ENCODE measurements around the gene KLHL41. TPM values are rescaled to one million over a fixed set of nuclear protein-coding genes. Genes with fewer than 3 reads are reported as not detected.
"Not testable (repeated sequence)": the region's sequence is repeated elsewhere in the genome, so short reads cannot be mapped to it uniquely, and the experiment has no call there.

The KLHL41 gene
- total RNA-seq, 1 donor from 2014 or later: 0.13 TPM

DNA sequence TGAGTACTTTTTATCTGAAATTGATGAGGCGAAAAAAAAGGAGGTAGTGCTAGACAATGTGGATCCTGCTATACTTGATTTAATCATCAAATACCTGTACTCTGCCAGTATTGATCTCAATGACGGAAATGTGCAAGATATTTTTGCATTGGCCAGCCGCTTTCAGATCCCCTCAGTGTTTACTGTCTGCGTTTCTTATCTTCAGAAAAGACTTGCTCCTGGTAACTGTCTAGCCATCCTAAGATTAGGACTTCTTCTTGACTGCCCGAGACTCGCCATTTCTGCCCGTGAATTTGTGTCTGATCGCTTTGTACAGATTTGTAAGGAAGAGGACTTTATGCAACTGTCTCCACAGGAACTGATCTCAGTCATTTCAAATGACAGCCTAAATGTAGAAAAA is 453 bp downstream of the KLHL41 start:
- no peak for DNase-seq (ENCODE audit: low read depth, low spot score)

GRCh38 chr2:169510496-169510895 is 994 bp downstream of the KLHL41 start:
- no peak for DNase-seq (ENCODE audit: low read depth, low spot score)

GRCh38 chr2:169511818-169512217 is 2.3 kb downstream of the KLHL41 start:
- DNase-seq (ENCODE audit: low read depth, low spot score): no peak

DNA sequence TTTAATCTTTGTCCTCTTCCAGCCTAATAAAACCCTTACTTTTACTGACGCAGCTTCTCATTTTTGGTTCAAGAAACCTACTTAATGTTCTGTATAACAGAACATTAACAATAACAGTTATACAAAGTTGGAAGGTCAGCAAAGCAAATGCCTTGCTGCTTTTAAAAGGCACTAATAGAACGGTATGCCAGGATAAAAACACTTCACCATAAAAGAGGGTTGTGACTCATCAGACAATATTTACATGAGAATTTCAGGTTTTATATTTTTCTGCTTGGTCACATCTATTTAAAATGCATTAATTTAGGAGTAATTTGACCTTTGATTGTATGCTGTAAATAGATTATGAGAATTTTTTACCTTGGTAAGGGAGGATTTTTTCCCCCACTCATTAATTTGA is 3.0 kb downstream of the KLHL41 start:
- DNase-seq (ENCODE audit: low read depth, low spot score): no peak

- no peak for DNase-seq (ENCODE audit: low read depth, low spot score)
These were observed 3.6 kb downstream of the KLHL41 start for GRCh38 chr2:169513094-169513493.

GRCh38 chr2:169513926-169514325 is 4.4 kb downstream of the KLHL41 start:
- DNase-seq (ENCODE audit: low read depth, low spot score): no peak

- not testable (repeated sequence) for DNase-seq (ENCODE audit: low read depth, low spot score)
These were observed 5.3 kb downstream of the KLHL41 start for GRCh38 chr2:169514758-169515157.

DNA sequence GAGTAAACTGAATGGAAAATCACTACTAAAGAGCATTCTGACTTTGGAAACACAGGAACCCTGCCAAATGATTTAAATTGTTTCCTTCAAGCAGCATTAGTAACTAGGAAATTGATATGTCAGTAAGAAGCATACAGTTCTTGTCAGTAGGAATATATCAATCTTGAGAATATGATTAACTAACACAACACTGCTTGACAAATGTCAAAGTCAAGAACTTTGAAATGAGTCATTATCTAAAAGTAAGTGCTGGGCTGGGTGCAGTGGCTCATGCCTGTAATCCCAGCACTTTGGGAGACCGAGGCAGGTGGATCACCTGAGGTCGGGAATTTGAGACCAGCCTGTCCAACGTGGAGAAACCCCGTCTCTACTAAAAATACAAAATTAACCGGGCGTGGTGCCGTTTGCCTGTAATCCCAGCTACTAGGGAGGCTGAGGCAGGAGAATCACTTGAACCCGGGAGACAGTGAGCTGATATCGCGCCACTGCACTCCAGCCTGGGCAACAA is 7.0 kb downstream of the KLHL41 start:
- DNase-seq (ENCODE audit: low read depth, low spot score): not testable (repeated sequence)

DNA sequence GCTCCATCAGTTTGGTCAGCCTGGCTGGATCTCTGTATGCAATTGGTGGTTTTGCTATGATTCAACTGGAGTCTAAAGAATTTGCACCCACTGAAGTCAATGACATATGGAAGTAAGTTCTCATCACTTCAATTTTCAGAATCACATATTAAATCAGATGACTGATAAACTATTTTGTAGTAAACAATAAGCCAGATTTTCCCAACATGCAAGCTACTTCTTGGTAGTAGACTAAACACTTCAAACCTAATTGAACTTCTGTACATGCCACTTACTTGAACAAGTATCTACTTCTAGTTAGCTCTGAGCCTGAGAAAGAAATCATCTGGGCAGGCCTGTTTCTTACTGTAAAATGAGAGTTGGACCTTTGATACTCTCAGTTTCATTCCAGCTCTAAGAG is 11.4 kb downstream of the KLHL41 start:
- DNase-seq (ENCODE audit: low read depth, low spot score): no peak

DNA sequence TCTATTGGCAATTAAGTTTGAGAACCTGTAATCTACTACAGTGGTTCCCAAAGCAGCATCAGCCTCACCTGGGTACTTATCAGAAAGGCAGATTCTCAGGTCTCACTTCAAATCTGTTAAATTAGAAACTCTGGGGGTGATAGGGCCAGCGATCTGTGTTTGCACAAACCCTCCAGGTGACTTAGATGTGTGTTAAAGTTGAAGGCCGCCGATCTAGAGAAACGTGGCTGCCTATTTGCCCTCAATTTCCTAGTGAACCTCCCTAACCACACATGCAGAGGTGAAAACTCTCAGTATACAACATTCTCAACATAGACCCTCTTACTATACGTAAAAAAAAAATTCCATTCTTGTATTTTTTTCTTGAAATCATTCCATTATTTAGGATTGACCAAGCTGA is 14.2 kb downstream of the KLHL41 start:
- no peak for DNase-seq (ENCODE audit: low read depth, low spot score)

DNA sequence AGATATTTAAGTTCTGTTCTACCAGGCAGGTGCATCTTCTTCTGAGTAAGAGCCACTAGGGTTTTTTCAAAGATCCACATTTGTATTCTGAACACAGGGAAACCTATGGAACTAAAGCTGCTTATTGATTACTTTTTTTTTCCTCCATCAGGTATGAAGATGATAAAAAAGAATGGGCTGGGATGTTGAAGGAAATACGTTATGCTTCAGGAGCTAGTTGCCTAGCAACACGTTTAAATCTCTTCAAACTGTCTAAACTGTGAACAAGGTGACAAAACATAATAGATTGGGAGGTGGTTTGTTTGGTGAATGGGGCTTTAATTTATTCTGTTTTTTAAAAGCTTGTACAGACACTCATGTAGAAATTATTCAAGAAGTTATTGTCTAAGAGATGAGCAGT is 15.9 kb downstream of the KLHL41 start:
- DNase-seq (ENCODE audit: low read depth, low spot score): no peak

DNA sequence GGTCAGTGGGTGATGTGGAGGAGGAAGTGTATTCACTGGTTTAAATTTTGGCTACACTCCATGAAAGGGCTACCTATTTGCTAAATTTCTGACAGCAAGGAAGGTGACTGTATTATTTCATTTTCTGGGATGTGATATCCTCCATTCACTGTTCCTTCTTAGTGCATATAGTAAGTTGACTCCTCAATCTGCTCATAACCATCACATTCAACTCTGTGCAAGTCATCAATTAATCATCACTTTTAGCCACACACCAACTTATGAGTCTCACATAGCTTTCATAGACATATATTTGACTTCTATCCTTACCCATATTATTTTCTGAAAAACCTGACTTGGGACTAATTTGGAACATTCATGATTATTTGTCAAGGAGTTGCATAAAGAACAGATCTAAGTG is 16.9 kb downstream of the KLHL41 start:
- DNase-seq (ENCODE audit: low read depth, low spot score): no peak

- peak; percentile 8 for DNase-seq (ENCODE audit: low read depth, low spot score)
These were observed 18.8 kb downstream of the KLHL41 start for GRCh38 chr2:169528271-169528701.

GRCh38 chr2:169539460-169539859 is 30.0 kb downstream of the KLHL41 start:
- DNase-seq (ENCODE audit: low read depth, low spot score): not testable (repeated sequence)

- no peak for DNase-seq (ENCODE audit: low read depth, low spot score)
These were observed 30.6 kb downstream of the KLHL41 start for GRCh38 chr2:169540146-169540545.

DNA sequence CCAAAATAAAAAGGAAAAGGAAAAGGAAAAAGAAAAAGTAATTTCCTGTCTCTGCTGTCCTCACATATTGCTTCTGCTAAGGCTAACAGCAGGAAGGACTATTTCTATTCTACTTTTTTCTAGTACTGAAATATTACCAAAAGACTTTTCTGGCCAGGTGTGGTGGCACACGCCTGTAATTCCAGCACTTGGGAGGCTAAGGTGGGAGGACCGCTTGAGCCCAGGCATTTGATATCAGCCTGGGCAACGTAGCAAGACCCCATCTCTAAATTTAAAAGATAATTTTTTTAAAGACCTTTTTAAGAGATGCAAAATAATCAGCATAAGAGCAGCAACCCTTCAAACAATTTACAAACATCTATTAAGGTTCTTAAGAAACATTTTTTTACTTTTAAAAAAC is 32.9 kb downstream of the KLHL41 start:
- no peak for DNase-seq (ENCODE audit: low read depth, low spot score)

DNA sequence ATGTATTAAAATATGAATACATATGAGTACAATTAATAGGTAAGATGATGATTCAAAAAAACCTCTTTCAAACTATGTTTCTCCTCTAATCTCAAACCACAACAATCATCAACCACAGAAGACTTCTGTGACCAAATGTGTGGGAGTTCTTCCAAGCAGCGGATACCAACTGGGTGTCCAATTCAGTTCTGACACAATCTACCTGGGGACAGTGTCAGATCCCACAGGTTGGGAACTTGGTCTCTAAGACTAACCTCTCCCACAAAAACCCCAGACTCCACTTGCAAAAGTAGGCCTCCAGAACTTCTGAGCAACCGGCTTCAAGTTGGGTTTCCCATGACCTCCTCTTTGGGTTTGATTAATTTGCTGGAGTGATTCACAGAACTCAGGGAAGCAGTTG is 37.3 kb downstream of the KLHL41 start:
- no peak for DNase-seq (ENCODE audit: low read depth, low spot score)

GRCh38 chr2:169561364-169561763 is 51.9 kb downstream of the KLHL41 start:
- no peak for DNase-seq (ENCODE audit: low read depth, low spot score)

- DNase-seq (ENCODE audit: low read depth, low spot score): not testable (repeated sequence)
These were observed 52.6 kb downstream of the KLHL41 start for GRCh38 chr2:169562084-169562483.

- DNase-seq (ENCODE audit: low read depth, low spot score): no peak
These were observed 53.0 kb downstream of the KLHL41 start for GRCh38 chr2:169562519-169562918.

- DNase-seq (ENCODE audit: low read depth, low spot score): no peak
These were observed 56.2 kb downstream of the KLHL41 start for GRCh38 chr2:169565686-169566085.

DNA sequence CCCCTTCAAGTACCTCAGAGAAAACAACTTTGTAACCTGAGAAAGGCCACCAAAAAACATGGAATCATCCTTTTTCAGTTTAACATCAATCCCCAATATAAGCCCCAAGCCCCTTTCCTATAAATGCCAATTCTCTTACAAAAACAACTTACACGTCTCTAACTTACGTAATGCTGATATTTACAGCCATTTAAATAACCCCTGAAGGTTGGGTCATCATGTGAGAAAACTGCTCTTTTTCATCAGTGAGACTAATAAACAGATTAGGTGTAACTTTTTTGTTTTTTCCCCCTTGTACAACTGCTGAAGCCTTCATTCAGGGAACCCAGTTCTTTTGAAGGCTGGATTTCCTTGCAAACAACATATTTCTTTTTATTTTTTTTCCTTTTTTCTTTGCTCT is 60.4 kb downstream of the KLHL41 start:
- no peak for DNase-seq (ENCODE audit: low read depth, low spot score)

DNA sequence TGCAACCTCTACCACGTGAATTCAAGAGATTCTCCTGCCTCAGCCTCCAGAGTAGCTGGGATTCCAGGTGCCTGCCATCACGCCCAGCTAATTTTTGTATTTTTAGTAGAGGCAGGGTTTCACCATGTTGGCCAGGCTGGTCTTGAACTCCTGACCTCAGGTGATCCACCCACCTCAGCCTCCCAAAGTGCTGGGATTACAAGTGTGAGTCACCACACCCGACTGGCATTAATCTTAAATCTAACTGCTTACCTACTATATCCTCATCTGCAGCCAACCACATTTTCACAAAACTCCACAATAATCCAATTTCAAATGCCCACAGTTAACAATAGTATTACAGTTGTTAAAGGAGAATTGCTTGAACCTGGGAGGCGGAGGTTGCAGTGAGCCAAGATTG is 61.2 kb downstream of the KLHL41 start:
- DNase-seq (ENCODE audit: low read depth, low spot score): not testable (repeated sequence)

DNA sequence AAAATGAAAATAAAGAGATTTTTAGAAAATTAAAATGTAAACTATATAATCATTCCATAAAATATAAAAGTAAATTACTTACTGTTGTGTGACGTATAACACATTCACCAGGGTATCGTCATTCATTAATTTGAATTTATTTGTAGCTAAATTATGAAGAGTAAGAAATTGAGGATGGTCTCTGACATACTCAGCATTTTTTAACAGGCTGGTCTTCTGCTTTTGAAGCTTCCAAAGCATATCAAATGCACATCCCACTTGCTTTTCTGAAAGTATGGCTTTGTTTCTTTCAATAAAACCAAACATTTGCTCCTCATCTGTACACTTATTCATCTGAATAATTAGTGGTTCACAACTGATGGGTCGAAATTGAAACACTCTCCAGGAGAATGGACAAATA is 62.1 kb downstream of the KLHL41 start:
- DNase-seq (ENCODE audit: low read depth, low spot score): no peak

Data from pulmonary artery endothelial cell (primary cell).